SK-N-MC (cell line): ENCODE results near the gene KIF24.
A peak's percentile ranks its signal among the peaks of the same experiment; 100 is the strongest.

ENCODE experiments used
- DNase-seq: peaks from one replicate; pipeline ENCODE4 v3.0.0-alpha.2; 2011; ENCODE audit warnings: low read depth, low spot score
- H3K27ac ChIP-seq: fragments of 200-600 bp; sonication (generic); 2 replicates; pipeline ENCODE4 v1.5.1; 2016; ENCODE audit warnings: mixed run types
- H3K36me3 ChIP-seq: fragments of 200-600 bp; sonication (generic); 2 replicates; pipeline ENCODE4 v1.6.1; 2017; ENCODE audit warnings: antibody characterized with exemption, low read length, mixed read lengths; ENCODE audit not compliant: insufficient read depth
- H3K4me3 ChIP-seq: fragments of 200-600 bp; sonication (generic); 2 replicates; pipeline ENCODE4 v1.5.1; 2016
- H3K9ac ChIP-seq: fragments of 200-600 bp; sonication (generic); 2 replicates; pipeline ENCODE4 v1.8.0; 2017; ENCODE audit warnings: mixed run types, mixed read lengths; ENCODE audit not compliant: insufficient read length
- H3K9me3 ChIP-seq: fragments of 200-600 bp; sonication (generic); 2 replicates; pipeline ENCODE4 v1.6.1; 2017; ENCODE audit warnings: low read depth, mild to moderate bottlenecking, antibody characterized with exemption, low read length, moderate library complexity, mixed read lengths
- EZH2 ChIP-seq: fragments of 200-600 bp; sonication (generic); IDR thresholded peaks from one replicate; pipeline ENCODE4 v1.6.1; 2017; ENCODE audit warnings: antibody characterized with exemption
- FOXP2 ChIP-seq: optimal IDR thresholded peaks from 2 replicates; pipeline ENCODE3; 2011; ENCODE audit warnings: mild to moderate bottlenecking, moderate library complexity; ENCODE audit not compliant: insufficient read depth; ENCODE audit errors: extremely low read length, control extremely low read depth
- POLR2AphosphoS5 ChIP-seq: IDR thresholded peaks from 2 replicates; pipeline ENCODE4 v1.6.1; 2012; ENCODE audit warnings: mild to moderate bottlenecking, low read depth, low read length, borderline replicate concordance

KIF24 gene

GRCh38 chr9:34328987-34329832, at the start of gene KIF24, which contains the start of gene NUDT2:
TSS of gene KIF24 (minus strand) at chr9:34329268. CDS start at chr9:34311346, 17,922 bp downstream.
TSS of gene NUDT2 (plus strand) at chr9:34329569. CDS start at chr9:34339040, 9,471 bp downstream.
- TF ChIP-seq EZH2 (no peak), POLR2AphosphoS5 (peak; percentile 90), FOXP2 (peak; percentile 35)
- H3K36me3 ChIP-seq, result no peaks in the 10 kb centered on the region
- peak within 1 kb of the TSS; percentile 85 for H3K27ac ChIP-seq
- no peaks in the 10 kb centered on the region; the same call in 1 of the 2 replicates for H3K9me3 ChIP-seq
- H3K4me3 ChIP-seq, result peak within 1 kb of the TSS; percentile 98
- peak within 1 kb of the TSS; percentile 96 for H3K9ac ChIP-seq
- DNase-seq, result peak; percentile 99

GRCh38 chr9:34378376-34379060, 49.5 kb upstream of the KIF24 start:
- Histone ChIP-seq H3K9ac (no peak overlapping the region), H3K4me3 (no peak overlapping the region), H3K27ac (no peak overlapping the region), H3K9me3 (no peaks in the 10 kb centered on the region), H3K36me3 (no peaks in the 10 kb centered on the region)
- DNase-seq, result no peak
- TF ChIP-seq FOXP2, result no peak
- TF ChIP-seq EZH2, result no peak
- no peak for TF ChIP-seq POLR2AphosphoS5

- no peak for DNase-seq
- H3K4me3 ChIP-seq, result peak overlapping the region; percentile 86
- TF ChIP-seq POLR2AphosphoS5, result no peak
- TF ChIP-seq EZH2, result no peak
- no peak for TF ChIP-seq FOXP2
- H3K27ac ChIP-seq, result no peak overlapping the region
- H3K9ac ChIP-seq, result no peak overlapping the region
- H3K36me3 ChIP-seq, result no peaks in the 10 kb centered on the region
- no peaks in the 10 kb centered on the region for H3K9me3 ChIP-seq
Measured at GRCh38 chr9:34377404-34377746, 48.3 kb upstream of the KIF24 start.

GRCh38 chr9:34376596-34377403, 47.7 kb upstream of the KIF24 start, which contains the start of gene MYORG:
TSS of gene MYORG (minus strand) at chr9:34376898. CDS start at chr9:34372943, 3,955 bp downstream.
- no peak within 1 kb of the TSS for H3K27ac ChIP-seq
- peak within 1 kb of the TSS; percentile 86 for H3K4me3 ChIP-seq
- H3K9ac ChIP-seq, result peak within 1 kb of the TSS; percentile 40
- no peak for DNase-seq
- no peaks in the 10 kb centered on the region for H3K36me3 ChIP-seq
- TF ChIP-seq FOXP2 (peak; percentile 37), EZH2 (no peak), POLR2AphosphoS5 (peak; percentile 63)
- no peaks in the 10 kb centered on the region for H3K9me3 ChIP-seq

- H3K9me3 ChIP-seq, result no peaks in the 10 kb centered on the region
- peak overlapping the region; percentile 40 for H3K9ac ChIP-seq
- H3K36me3 ChIP-seq, result no peaks in the 10 kb centered on the region
- no peak for DNase-seq
- peak overlapping the region; percentile 86 for H3K4me3 ChIP-seq
- TF ChIP-seq EZH2, result no peak
- no peak for TF ChIP-seq POLR2AphosphoS5
- TF ChIP-seq FOXP2, result no peak
- no peak overlapping the region for H3K27ac ChIP-seq
Measured at GRCh38 chr9:34375901-34376595, 47.0 kb upstream of the KIF24 start.

- no peaks in the 10 kb centered on the region for H3K36me3 ChIP-seq
- no peak for TF ChIP-seq POLR2AphosphoS5
- no peak for TF ChIP-seq FOXP2
- no peak overlapping the region for H3K9ac ChIP-seq
- peak overlapping the region; percentile 25; the same call in 1 of the 2 replicates for H3K4me3 ChIP-seq
- no peaks in the 10 kb centered on the region for H3K9me3 ChIP-seq
- no peak for DNase-seq
- 0 out of 2 replicates have a peak overlapping the region, but pooled peaks have one; percentile 50 for H3K27ac ChIP-seq
Measured at GRCh38 chr9:34374905-34375552, 46.0 kb upstream of the KIF24 start.

- Histone ChIP-seq H3K4me3 (no peak overlapping the region), H3K36me3 (no peaks in the 10 kb centered on the region), H3K27ac (no peak overlapping the region), H3K9ac (no peak overlapping the region), H3K9me3 (no peaks in the 10 kb centered on the region)
- TF ChIP-seq EZH2 (no peak), POLR2AphosphoS5 (no peak), FOXP2 (no peak)
- DNase-seq, result no peak
Measured at GRCh38 chr9:34374339-34374738, 45.3 kb upstream of the KIF24 start.
